Immature natural killer cell (primary cell): ENCODE measurements around the gene PSME2. TPM values are rescaled to one million over a fixed set of nuclear protein-coding genes. Genes with fewer than 3 reads are reported as not detected.

Source experiments
- polyA plus RNA-seq, 3 donors: library from polyadenylated mRNA; unstranded; fragments of 300-500 nt; fragmentation: Illumina TruSeq; gene quantifications; one replicate each; pipeline ENCODE4 v1.2.3, GENCODE V29; 2021

PSME2 gene
- polyA plus RNA-seq, 3 donors from 2014 or later: 650 to 1,160 (median 776) TPM

Other genes with a start within 250 kb of the PSME2 start
- 10 to 100 TPM; 26.2 to 33.8 (median 31.0) TPM for gene DHRS4, start 192.8 kb downstream of the PSME2 start, polyA plus RNA-seq
- gene DHRS4L2, start 157.7 kb downstream of the PSME2 start, polyA plus RNA-seq: 10 to 100 TPM; 14.7 to 22.1 (median 15.8) TPM
- under 1 TPM; 0.09 to 0.82 (median 0.32) TPM for gene CARMIL3, start 94.6 kb downstream of the PSME2 start, polyA plus RNA-seq
- not detected for gene CPNE6, start 75.0 kb downstream of the PSME2 start, polyA plus RNA-seq
- 10 to 100 TPM in 2 of 3 donors, 1 to 10 TPM in 1; 8.2 to 13.3 (median 12.0) TPM for gene PCK2, start 52.3 kb downstream of the PSME2 start, polyA plus RNA-seq
- gene DCAF11, start 31.8 kb downstream of the PSME2 start, polyA plus RNA-seq: 100 to 1,000 TPM in 1 of 3 donors, 10 to 100 TPM in 2; 91.1 to 129 (median 98.2) TPM
- 1 to 10 TPM; 2.8 to 4.1 (median 3.0) TPM for gene NRL, start 31.7 kb downstream of the PSME2 start, polyA plus RNA-seq
- gene FITM1, start 16.0 kb downstream of the PSME2 start, polyA plus RNA-seq: under 1 TPM; 0.28 to 0.90 (median 0.85) TPM
- gene PSME1, start 10.4 kb downstream of the PSME2 start, polyA plus RNA-seq: 1,000 to 10,000 TPM; 1,115 to 1,243 (median 1,240) TPM
- 10 to 100 TPM; 14.2 to 19.0 (median 17.6) TPM for gene EMC9, start 5.0 kb downstream of the PSME2 start, polyA plus RNA-seq
- 10 to 100 TPM; 41.5 to 62.9 (median 59.5) TPM for gene RNF31, start 888 bp upstream of the PSME2 start, polyA plus RNA-seq
- 100 to 1,000 TPM in 2 of 3 donors, 10 to 100 TPM in 1; 48.8 to 123 (median 102) TPM for gene IRF9, start 14.7 kb upstream of the PSME2 start, polyA plus RNA-seq
- gene REC8, start 25.5 kb upstream of the PSME2 start, polyA plus RNA-seq: 10 to 100 TPM in 1 of 3 donors, 1 to 10 TPM in 2; 1.7 to 15.2 (median 3.8) TPM
- 10 to 100 TPM; 10.1 to 21.0 (median 11.3) TPM for gene IPO4, start 42.2 kb upstream of the PSME2 start, polyA plus RNA-seq
- gene TM9SF1, start 48.8 kb upstream of the PSME2 start, polyA plus RNA-seq: 10 to 100 TPM; 31.0 to 60.5 (median 42.4) TPM
- gene TSSK4, start 59.1 kb upstream of the PSME2 start, polyA plus RNA-seq: 1 to 10 TPM in 2 of 3 donors, under 1 TPM in 1; 0.38 to 3.0 (median 3.0) TPM
- gene CHMP4A, start 66.9 kb upstream of the PSME2 start, polyA plus RNA-seq: 100 to 1,000 TPM; 162 to 203 (median 168) TPM
- 10 to 100 TPM; 29.2 to 45.5 (median 29.5) TPM for gene MDP1, start 69.5 kb upstream of the PSME2 start, polyA plus RNA-seq
- gene NEDD8, start 85.8 kb upstream of the PSME2 start, polyA plus RNA-seq: 100 to 1,000 TPM; 347 to 503 (median 373) TPM
- gene GMPR2, start 86.3 kb upstream of the PSME2 start, polyA plus RNA-seq: 100 to 1,000 TPM in 1 of 3 donors, 10 to 100 TPM in 2; 89.3 to 134 (median 96.0) TPM
- gene TINF2, start 96.0 kb upstream of the PSME2 start, polyA plus RNA-seq: 100 to 1,000 TPM; 248 to 289 (median 249) TPM
- under 1 TPM in 1 of 3 donors, not detected in 2; 0.41 TPM for gene TGM1, start 116.6 kb upstream of the PSME2 start, polyA plus RNA-seq
- 10 to 100 TPM; 23.3 to 52.0 (median 38.6) TPM for gene RABGGTA, start 125.0 kb upstream of the PSME2 start, polyA plus RNA-seq
- gene DHRS1, start 153.2 kb upstream of the PSME2 start, polyA plus RNA-seq: 10 to 100 TPM; 31.4 to 35.9 (median 31.7) TPM
- 1 to 10 TPM in 2 of 3 donors, not detected in 1; 1.4 to 2.4 TPM for gene NOP9, start 153.2 kb upstream of the PSME2 start, polyA plus RNA-seq
- gene CIDEB, start 161.4 kb upstream of the PSME2 start, polyA plus RNA-seq: 10 to 100 TPM; 31.6 to 81.9 (median 52.1) TPM
- 1 to 10 TPM; 2.1 to 4.9 (median 3.9) TPM for gene LTB4R2, start 163.5 kb upstream of the PSME2 start, polyA plus RNA-seq
- gene LTB4R, start 164.9 kb upstream of the PSME2 start, polyA plus RNA-seq: 10 to 100 TPM; 12.4 to 13.7 (median 12.7) TPM
- under 1 TPM in 2 of 3 donors, not detected in 1; 0.31 to 0.52 TPM for gene ADCY4, start 188.5 kb upstream of the PSME2 start, polyA plus RNA-seq
- 10 to 100 TPM; 13.5 to 21.4 (median 16.0) TPM for gene RIPK3, start 193.4 kb upstream of the PSME2 start, polyA plus RNA-seq
- gene NFATC4, start 221.6 kb upstream of the PSME2 start, polyA plus RNA-seq: not detected